Measurements from ENCODE around the gene SERPINA10.

Gene SERPINA10, protein sequence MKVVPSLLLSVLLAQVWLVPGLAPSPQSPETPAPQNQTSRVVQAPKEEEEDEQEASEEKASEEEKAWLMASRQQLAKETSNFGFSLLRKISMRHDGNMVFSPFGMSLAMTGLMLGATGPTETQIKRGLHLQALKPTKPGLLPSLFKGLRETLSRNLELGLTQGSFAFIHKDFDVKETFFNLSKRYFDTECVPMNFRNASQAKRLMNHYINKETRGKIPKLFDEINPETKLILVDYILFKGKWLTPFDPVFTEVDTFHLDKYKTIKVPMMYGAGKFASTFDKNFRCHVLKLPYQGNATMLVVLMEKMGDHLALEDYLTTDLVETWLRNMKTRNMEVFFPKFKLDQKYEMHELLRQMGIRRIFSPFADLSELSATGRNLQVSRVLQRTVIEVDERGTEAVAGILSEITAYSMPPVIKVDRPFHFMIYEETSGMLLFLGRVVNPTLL

DNA sequence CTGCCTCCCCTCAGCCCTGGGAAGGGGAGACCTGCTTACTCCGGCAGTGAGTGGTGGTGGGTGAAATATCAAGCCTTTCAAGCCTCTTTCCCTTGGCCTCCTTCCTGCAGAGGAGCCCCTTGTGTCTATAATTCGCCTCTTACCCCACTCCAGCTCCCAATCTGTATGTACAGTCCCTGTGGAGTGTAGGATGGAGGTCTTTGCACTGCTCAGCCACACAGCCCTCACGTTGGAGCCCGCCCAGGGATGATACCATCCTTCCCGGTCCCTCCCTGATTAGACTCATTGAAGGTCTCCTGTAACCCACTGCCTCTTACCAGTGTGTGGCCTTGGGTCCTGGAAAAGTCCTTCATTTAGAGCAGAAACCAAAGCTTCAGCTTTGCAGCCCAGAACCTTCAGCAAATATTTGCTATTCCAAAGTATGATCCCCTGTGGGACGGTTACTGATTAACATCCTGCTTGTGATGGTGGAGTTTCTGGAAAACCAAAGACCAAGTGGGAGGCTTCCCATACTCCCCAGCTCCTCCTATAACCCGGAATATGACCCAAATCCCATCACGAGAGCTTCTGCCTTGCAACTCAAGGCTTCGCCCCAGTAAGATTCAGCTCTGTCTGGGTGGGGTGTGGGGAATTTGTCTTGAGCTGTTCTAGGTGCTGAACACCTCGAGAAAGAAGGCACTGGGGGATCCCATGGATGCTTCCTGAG lies at the start of gene SERPINA10:
TSS of gene SERPINA10 (minus strand) at position 397 of the 706 bp plus-strand sequence. CDS start 2,675 bp downstream, outside the sequence.
- no peak for FAIRE-seq

DNA sequence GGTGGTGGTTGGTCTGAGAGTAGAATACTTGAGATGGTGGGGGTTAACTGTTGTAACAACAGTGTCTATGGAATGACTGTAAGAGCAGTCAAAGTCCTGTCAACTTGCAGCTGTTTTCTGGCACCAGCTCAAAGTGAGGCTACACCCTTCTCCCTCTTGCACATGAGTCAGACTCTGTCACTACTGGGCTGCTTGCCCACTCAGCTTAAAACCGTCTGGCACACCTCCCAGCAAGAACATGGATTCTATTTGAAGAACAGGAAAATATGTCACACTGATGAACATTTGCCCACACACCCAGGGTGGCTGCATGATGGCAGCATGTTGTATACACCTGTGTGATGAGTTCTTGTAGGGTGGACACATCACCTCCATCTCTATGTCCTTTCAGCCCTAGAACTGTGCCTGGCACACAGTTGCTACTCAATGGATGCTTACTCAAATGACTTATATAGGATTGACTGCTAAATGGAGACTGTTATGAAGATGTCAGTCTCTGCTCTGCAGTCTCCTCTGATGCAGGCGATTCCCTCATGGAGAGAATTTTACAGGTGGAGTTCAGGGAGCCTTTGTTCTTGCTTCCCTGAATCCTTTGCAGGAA lies 49.4 kb upstream of the SERPINA10 start:
- no peak for FAIRE-seq

DNA sequence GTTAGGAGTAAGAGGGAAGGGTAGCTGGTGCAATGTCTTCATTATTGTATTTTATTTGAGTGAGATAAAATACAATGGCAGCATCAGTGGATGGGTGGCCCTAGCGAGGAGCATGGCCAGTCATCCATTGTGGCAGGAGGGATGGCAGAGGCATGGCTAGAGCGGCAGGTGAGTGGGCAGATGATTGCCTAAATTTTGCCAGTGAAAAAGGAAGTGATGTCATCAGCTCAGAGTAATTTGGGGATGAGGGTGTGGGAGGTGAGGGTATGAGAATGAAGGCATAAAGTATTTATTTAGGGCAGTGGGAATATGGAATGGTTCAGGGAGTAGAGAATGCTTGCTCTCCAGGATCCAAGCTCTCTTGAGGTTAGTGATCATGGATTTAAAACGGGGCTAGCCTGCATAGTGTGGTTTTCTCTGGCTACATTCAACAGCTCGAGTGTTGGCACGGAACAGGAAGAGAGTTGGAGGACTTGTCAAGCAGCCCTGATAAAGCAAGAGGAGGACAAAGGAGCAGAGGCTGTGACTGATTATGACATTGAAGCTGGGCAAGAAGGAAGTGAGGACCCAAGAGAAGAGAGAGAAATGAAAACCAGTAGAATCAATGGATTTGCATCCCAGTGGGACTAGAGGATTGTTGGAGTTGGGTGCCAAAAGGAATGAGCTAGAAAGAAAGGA lies 48.7 kb upstream of the SERPINA10 start:
- FAIRE-seq = no peak

DNA sequence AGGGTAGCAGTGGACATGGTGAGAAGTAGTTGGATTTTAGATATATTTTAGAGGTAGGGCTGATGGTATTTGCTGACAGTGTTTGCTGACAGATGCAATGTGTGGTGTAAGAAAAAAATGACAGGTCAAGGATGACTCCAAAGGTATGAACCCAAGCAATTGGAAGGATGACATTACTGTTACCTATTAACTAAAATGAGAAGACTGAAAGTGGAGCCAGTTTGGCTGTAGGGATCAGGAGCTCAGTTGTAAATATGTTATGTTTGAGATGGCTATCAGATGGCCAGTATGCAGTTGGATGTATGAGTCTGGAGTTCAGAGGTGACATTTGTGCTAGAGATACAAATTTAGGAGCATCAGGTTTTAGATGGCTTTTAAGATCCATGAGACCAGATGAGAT lies 47.5 kb upstream of the SERPINA10 start:
- FAIRE-seq = no peak

DNA sequence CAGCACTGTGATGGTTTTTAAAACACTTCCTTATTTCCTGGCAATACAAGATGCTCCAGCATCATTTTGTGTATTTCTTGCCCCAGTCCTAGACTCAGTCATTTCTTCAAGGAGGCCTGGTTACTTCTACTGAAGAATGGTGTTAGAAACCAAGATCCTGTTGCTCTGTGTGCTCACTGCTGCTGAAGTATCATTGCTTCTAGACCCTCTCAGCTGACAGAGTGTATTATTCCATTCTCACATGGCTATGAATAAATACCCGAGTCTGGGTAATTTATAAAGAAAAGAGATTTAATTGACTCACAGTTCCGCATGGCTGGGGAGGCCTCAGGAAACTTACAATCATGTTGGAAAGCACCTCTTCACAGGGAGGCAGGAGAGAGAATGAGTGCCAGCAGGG lies 45.0 kb upstream of the SERPINA10 start:
- no peak for FAIRE-seq

DNA sequence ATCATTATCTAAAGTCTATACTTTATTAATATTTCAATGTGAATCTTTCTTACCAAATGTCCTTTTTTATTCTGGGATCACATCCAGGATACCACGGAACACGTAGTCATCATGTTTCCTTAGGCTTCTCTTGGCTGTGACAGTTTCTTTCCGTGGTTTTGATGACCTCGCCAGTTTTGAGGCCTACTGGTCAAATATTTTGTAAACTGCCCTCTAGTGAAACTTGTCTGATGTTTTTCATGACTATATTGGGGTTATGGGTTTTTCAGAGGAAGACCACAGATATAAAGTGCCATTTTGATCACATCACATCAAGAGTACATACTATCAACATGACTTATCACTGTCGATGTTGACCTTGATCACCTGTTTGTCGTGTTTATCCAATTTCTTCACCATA lies 44.2 kb upstream of the SERPINA10 start:
- FAIRE-seq = no peak

DNA sequence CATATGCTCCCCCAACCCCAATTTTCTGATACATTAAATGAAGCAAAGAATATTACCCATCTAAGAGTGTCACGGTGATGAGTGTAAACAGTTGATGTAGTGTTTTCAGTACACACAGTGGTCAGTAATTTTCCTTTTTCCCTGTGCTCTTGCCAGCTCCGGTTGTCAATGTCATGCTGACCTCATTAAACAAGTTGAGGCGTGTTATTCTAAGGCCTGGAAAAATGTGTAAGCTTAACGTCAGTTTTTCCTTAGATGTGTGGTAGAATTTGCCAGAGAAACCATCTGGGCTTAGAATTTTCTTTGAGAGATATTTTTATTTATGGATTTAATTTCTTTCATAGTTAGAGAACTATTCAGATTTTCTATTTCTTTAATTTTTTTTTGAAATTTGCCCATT lies 41.8 kb upstream of the SERPINA10 start:
- no peak for FAIRE-seq

DNA sequence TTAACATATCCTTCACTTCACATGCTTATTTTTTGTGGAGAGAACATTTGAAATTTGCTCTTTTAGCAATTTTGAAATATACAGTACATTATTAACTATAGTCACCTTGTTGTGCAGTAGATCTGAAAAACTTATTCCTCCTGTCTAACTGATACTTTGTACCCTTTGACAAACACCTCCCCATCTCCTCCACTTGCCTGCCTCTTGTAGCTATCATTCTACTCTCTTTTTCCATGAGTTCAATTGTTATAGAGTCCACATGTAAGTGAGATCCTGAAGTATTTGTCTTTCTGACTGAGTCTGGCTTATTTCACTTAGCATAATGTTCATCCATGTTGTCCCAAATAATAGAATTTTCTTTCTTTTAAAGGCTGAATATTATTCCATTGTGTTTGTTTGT lies 39.5 kb upstream of the SERPINA10 start:
- no peak for FAIRE-seq

DNA sequence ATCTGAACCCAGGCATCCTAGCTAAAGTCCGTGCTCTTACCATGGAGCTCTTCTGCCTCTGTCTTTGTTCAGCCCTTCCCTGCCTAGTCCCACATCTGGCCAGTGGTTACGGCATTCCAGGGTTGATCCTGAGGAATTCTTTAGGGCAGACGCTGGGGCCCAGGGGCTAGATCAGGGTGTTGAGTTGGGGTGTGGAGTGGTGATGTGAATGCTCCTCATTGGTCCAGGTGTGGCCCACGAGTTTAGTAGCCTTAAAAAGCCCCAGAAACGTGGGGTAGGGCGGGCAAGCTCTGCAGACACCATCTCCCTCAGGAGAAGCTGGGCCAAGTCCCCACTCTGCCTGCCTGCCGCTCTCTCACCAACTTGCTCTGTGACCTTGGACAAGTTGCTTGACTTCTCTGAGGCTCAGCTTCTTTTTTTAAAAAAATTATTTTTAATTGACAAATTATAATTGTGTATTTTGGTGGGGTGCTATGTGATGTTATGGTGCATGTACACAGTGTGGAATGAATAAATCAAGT lies 39.1 kb upstream of the SERPINA10 start:
- FAIRE-seq = no peak

DNA sequence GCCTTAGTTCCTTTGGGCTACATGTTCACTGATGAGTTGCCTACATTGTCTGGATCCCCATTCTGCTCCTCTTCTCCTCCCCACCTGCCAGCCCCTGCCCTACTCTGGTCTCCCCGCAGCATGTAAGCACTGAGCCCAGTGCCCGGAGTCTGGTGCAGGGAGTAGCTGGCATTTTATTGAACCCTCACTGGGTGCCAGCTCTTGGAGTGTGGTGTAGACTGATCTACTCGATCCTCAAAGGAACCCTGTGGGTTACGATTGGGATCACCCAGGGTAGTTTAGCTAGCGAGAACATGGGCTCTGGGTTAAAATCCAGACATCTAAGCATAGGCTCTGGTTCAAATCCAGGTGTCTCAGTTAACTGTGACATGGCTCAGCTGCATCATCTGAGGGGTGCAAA lies 38.4 kb upstream of the SERPINA10 start:
- FAIRE-seq = no peak

DNA sequence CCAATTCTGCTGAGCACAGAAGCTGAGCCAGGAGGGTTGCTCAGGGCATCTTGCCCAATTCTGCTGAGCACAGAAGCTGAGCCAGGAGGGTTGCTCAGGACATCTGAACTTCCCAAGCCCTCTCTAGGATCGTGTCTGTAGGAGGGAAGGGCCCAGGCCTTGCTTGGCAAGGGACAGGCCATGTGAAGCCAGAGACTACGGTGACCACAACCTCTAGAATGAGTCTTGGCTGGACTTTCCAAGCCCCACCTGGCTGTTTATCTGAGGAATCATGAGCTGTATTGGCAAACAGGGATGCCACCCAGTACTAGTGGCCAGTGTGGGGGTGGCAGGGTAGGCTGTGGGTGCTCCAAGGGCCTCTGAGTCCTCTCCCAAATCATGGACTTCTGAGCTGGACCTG lies 37.8 kb upstream of the SERPINA10 start:
- no peak for FAIRE-seq

DNA sequence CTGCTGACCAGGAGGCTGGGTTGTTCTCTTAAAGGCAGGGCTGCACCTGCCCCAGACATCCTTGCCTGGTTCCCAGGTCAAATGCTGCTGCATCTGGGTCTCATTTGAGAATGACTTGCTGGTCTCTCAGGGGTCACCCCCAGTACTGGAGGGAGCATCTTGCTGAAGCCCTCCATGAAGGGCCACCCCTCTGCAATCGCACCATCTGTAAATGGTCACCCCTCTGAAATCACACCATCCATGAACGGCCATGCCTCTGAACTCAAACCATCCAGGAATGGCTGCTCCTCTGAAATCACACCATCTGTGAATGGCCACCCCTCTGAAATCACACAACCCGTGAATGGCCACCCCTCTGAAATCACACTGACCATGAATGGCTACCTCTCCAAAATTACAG lies 37.4 kb upstream of the SERPINA10 start:
- no peak for FAIRE-seq

DNA sequence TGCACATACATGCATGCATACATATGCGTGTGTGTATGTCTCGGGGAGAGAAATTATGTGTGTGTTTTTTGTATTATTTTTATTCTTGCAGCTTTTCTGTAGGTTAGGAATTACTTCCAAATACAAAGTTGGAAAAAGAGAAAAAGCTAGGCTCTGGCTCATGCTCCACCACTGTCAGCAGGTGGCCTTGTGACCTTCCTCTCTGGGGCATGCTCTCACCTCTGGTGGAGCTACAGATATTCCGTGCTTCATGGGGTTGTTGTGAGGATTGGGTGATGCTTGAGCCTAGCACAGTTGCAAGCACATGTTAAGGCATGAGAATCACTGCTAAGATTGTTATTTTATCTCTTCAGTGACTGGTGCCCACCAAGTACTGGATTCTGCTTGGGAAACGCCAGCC lies 36.8 kb upstream of the SERPINA10 start:
- FAIRE-seq = no peak

DNA sequence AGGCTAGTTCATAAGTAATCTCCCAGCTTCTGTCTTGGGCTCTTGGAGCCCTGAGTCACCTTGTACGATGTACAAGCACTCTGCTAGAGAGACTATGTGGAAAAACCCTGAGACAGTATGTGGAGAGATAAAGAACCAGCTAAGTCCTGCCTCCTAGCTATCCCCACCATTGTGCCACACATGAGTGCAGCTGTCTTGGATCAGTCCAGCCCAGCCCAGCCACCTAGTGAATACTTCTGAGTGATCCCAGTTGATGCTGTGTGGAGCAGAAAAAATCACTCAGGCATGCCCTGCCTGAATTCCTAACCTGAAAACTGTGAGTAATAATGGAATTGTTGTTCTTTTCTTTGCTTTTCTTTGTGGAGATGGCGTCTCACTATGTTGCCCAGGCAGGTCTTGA lies 35.1 kb upstream of the SERPINA10 start:
- FAIRE-seq = no peak

DNA sequence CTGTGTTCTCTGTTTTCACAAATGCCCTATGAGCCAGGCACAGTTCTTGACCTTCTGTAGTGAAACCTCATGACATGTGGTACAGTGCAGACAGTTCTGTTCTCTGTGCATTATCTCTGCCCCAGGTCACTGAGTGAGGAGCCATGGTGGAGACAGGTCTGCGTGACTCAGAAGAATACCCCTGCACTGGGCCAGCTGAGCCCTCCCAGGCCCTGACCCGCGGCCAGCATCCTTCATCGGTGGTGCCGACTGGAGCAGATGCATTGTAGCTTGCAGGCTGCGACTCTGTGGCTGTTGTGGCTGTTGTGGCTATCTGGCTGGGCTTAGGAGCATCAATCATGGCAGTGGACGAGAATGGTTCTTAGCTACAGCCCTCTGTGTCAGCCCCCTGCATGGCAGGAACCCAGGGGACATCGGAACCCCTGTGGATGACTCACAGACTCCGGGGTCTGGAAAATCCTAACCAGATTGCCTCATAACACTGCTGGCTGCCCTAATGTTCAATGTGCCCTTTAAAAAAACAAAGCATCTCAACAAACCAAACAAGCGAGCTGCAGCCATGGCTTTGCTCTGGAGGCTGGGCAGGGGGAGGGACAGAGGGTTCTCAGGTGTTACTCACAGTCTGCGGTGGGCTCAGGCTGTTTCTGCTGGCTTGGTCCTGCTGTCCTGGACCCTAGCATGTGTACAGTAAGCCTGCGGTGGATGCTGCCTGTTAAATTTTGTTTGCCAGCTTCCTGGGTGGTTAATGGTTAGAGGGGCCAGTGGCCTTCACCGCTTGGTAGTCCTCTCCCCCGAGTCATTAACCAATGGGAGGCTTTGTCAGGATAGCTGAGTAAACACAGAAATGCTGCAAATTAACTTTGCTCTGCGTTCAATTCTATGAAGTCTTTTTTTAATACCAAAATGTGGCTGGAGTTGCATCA lies 29.8 kb upstream of the SERPINA10 start, which contains the start of gene SERPINA6:
TSS of gene SERPINA6 (minus strand) at position 689 of the 923 bp plus-strand sequence. CDS start 8,688 bp downstream, outside the sequence.
- FAIRE-seq = no peak

DNA sequence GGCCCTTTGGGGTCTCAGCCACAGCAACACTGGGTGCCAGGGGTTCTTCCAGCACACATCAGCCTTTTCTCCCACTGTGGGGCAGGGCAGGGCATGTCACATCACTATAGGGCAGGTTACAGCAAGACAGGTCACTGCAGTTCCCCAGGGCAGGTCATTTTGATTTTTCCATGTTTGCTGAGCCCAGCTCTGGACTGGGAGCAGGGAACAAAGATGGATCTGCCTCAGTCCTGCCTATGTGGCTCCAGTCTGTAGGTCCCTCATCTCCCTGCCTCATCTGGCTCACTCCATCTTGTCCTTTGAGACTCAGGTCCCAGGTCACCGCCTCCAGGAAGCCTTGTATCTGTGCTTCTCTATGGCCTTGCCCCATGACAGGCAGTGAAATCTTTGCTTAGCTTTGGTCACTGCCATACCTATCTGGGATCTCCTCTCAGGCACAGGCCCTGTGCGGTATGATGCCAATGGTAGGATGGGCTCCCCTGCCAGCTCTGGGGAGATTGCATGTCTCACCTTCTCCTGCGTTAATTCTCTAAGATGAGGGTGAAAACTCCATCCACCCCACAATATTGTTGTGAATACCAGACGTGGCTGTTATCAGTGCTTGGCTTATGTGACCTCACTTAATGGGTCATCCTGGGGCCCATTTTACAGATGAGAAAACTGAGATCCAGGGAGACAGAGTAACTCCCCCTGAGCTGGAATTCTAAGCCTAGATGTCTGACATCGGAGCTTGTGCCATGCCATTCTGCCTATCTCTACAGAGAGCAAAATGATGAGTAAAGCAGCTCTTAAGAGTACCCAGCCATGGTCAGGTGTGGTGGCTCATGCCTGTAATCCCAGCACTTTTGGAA lies 28.6 kb upstream of the SERPINA10 start:
- no peak for FAIRE-seq

DNA sequence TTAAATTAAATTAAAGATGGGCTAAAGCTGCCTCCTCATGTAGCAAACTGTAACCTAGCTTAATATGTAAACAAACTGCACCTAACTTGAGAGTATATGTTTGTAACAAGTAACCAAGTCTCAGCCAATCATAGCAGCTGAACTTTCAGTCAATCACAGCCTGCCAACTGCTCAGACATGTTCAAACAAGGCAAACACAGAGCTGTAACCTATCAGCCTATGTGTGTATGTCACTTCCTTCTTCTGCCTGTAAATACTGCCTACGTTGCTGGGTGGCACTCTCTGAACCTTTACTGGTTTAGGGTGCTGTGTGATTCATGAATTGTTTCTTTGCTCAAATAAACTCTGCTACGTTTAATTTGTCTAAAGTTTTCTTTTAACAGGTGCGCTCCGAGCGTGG lies 27.2 kb upstream of the SERPINA10 start:
- FAIRE-seq = no peak

DNA sequence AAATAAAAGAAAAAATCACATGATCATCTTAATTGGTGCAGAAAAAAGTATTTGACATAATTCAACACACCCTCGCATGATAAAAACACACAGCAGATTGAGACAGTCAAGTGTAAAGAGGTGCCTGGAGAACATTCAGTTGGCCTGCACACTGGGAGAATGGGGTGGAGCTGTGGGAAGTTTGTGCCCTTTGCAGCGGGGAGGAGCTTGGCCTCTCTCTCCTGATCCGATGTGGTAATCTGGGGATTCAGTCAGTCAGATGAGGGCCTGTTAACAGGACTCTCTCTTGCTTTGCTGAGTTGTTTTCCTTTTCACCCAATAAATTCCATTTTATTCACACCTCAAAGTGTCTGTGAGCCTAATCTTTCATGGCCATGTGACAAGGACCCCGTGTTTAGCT lies 24.2 kb upstream of the SERPINA10 start:
- FAIRE-seq = no peak

DNA sequence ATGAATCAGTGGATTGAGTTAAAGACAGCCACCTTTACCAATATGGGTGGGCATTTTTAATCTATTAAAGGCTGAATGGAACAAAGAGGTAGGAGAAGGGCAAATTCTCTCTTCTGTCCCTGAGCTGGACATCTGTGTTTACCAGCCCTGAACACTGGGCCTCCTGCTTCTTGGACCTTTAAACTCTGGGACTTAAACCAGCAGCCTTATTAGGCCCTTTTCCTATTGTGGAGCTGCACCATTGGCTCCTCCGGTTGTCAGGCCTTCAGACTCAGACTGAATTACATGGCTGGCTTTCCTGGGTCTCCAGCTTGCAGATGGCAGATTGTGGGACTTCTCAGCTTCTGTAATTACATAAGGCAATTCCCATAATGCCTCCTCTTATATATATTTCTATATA lies 23.6 kb upstream of the SERPINA10 start:
- no peak for FAIRE-seq

DNA sequence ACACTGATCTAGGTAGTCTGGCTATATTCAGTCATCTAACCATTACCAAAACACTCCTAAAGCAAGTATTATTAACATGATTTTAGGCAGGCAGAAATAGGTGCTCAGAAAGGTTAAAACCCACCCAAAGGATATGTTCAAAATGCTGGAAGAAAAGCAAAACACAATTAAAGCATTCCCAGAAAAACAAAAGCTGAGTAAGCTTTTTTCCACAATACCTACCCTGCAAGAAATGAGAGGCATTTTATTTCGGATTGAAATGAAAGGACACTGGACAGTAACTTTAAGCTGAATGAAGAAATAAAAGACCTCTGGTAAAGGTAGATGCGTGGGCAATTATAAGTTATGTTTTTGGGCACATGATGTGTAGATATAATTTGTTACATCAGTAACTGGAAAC lies 21.8 kb upstream of the SERPINA10 start:
- FAIRE-seq = no peak
